Germinal center (tissue), 1 donor: ENCODE results near the gene SPPL2C.
A peak's percentile ranks its signal among the peaks of the same experiment; 100 is the strongest.

Source experiments
- DNase-seq: peaks from one replicate; pipeline ENCODE4 v3.0.0; 2012; ENCODE audit warnings: mixed read lengths, low spot score

SPPL2C gene

GRCh38 chr17:45877467-45877866 lies 32.8 kb downstream of the SPPL2C start:
- DNase-seq: no peak

- DNase-seq: no peak
Observed at GRCh38 chr17:45883063-45883462, 38.4 kb downstream of the SPPL2C start.

GRCh38 chr17:45886852-45887251 lies 42.2 kb downstream of the SPPL2C start:
- DNase-seq: no peak

GRCh38 chr17:45888392-45888791 lies 43.7 kb downstream of the SPPL2C start:
- DNase-seq: no peak

GRCh38 chr17:45889579-45889978 lies 44.9 kb downstream of the SPPL2C start:
- no peak for DNase-seq

- no peak for DNase-seq
Observed at GRCh38 chr17:45893725-45894021, 49.0 kb downstream of the SPPL2C start.

- DNase-seq: peak; percentile 94
Observed at GRCh38 chr17:45894022-45894784, 49.5 kb downstream of the SPPL2C start, which contains the start of gene MAPT. MAPT (plus strand) TSS chr17:45894554; CDS start chr17:45962338, 67,784 bp downstream.

GRCh38 chr17:45895304-45895968 lies 50.8 kb downstream of the SPPL2C start:
- DNase-seq: peak; percentile 41

- no peak for DNase-seq
Observed at GRCh38 chr17:45895969-45896785, 51.5 kb downstream of the SPPL2C start.
